Naive B cell (primary cell): Measurements from ENCODE around the gene IL7R. TPM values are rescaled to one million over a fixed set of nuclear protein-coding genes. Genes with fewer than 3 reads are reported as not detected.

Experiments
- ATAC-seq, 2 donors: fragments of 150-1000 bp; cut with Tn5 transposase; 2 replicates each; pipeline ENCODE4 v1.10.0; 2021; ENCODE audit warnings: low read depth in 2 of 2, mild to moderate bottlenecking in 2 of 2, moderate library complexity in 2 of 2
- DNase-seq: peaks from one replicate; pipeline ENCODE4 v3.0.0; 2022
- H3K27ac Mint-ChIP-seq, 6 donors: one replicate each; pipeline ENCODE4 v1.8.0; 2020 to 2022; ENCODE audit warnings: mild to moderate bottlenecking in 6 of 6, mixed read lengths in 6 of 6, moderate library complexity in 5 of 6, inconsistent platforms in 2 of 6
- H3K27me3 Mint-ChIP-seq, 3 donors: one replicate each; pipeline ENCODE4 v1.8.0; 2021 to 2022; ENCODE audit warnings: mixed read lengths in 3 of 3, mild to moderate bottlenecking in 1 of 3
- H3K36me3 Mint-ChIP-seq, 2 donors: one replicate each; pipeline ENCODE4 v1.8.0; 2020 to 2022; ENCODE audit warnings: mixed read lengths in 2 of 2, inconsistent platforms in 1 of 2, mild to moderate bottlenecking in 1 of 2
- H3K4me1 Mint-ChIP-seq, 3 donors: one replicate each; pipeline ENCODE4 v1.8.0; 2020 to 2022; ENCODE audit warnings: mixed read lengths in 3 of 3, inconsistent platforms in 1 of 3, mild to moderate bottlenecking in 1 of 3, moderate library complexity in 1 of 3
- H3K4me3 Mint-ChIP-seq, 8 donors: one replicate each; pipeline ENCODE4 v1.8.0; 2020 to 2022; ENCODE audit warnings: mild to moderate bottlenecking in 8 of 8, mixed read lengths in 8 of 8, moderate library complexity in 8 of 8, inconsistent platforms in 2 of 8
- H3K9me3 Mint-ChIP-seq, 7 donors: one replicate each; pipeline ENCODE4 v1.8.0; 2020 to 2022; ENCODE audit warnings: mixed read lengths in 7 of 7, mild to moderate bottlenecking in 5 of 7, inconsistent platforms in 2 of 7, moderate library complexity in 1 of 7
- polyA plus RNA-seq, 6 donors: library from polyadenylated mRNA; unstranded; fragments of 300-500 nt; fragmentation: Illumina TruSeq; gene quantifications; one replicate each; pipeline ENCODE4 v1.2.3, GENCODE V29; 2021; ENCODE audit warnings: low read depth in 6 of 6

IL7R gene
- polyA plus RNA-seq, 6 donors from 2014 or later: 0.37 to 5.2 (median 2.2) TPM

- no peaks in the 10 kb centered on the region for H3K36me3 Mint-ChIP-seq
- no peaks in the 10 kb centered on the region for H3K27me3 Mint-ChIP-seq
- H3K4me1 Mint-ChIP-seq: peaks cover 10 to 24% (median 14%) of the 10 kb centered on the region in 3 donors
- H3K9me3 Mint-ChIP-seq: peaks cover 0 to 5% (median 2%) of the 10 kb centered on the region in 7 donors
- H3K4me3 Mint-ChIP-seq: peak overlapping the region in 1 of 8 donors; percentile 10
- peak overlapping the region in 1 of 6 donors; percentile 58 for H3K27ac Mint-ChIP-seq
- ATAC-seq: no peak
- DNase-seq: no peak
Measured at GRCh38 chr5:35867998-35868397, 11.3 kb downstream of the IL7R start.

DNA sequence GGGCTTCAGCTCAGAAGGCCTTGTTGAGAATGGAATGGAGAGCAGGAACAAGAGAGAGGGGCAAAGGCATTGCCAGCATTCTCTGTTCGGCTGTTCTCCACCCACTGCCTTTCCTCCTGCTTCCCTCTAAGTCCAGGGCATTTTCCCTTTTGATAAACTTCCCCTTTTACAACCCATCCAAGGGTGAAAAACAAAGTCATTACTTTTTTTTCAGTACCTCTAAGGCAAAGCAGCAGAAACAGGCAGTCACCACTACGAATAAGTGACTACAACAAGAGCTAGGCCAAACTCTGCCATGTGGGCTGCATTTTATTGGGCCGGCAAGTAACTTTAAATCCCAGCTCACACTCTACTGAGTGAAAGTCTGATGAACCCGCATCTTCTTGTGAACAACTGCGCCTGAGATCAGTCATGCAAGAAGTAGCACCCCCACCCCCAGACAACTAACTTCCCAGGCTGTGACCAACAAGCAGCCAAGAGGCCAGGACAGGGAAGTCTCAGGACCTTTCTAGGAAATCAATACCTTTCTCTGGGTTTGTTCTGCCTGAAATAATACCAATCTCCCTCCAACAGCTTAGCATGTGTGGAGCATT is 13.1 kb downstream of the IL7R start:
- ATAC-seq (peak; percentile 67 to 85), DNase-seq (peak; percentile 25)
- Mint-ChIP-seq H3K9me3 (peaks cover 0 to 5% (median 2%) of the 10 kb centered on the region in 7 donors), H3K27ac (peak overlapping the region in 2 of 6 donors; percentile 49 to 76), H3K27me3 (no peaks in the 10 kb centered on the region), H3K4me3 (peak overlapping the region in 2 of 8 donors; percentile 29 to 53), H3K4me1 (peaks cover 10 to 19% (median 14%) of the 10 kb centered on the region in 3 donors), H3K36me3 (no peaks in the 10 kb centered on the region)

DNA sequence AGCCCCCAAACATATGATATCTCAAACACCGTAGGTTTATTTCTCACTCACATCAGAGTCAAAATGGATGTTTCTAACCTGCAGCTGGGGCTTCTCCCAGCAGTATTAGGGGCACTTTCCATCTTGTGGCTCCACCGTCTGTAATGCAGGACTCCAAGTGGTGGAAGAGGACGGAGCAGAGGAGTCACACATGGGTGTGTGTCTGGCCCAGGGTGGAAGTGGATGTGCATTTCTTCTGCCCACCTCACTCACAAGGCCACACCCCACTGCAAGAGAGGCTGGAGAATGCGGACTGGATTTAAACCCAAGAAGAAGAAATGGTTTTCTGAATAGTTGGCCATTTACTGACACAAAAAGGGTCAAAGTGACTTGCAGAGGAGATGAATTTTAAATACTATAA is 13.9 kb downstream of the IL7R start:
- Mint-ChIP-seq H3K4me1 (peaks cover 10 to 19% (median 14%) of the 10 kb centered on the region in 3 donors), H3K27ac (no peak overlapping the region)

GRCh38 chr5:35876454-35876853 is 19.8 kb downstream of the IL7R start:
- Mint-ChIP-seq H3K4me1 (peaks cover 11 to 13% (median 13%) of the 10 kb centered on the region in 3 donors), H3K36me3 (no peaks in the 10 kb centered on the region), H3K9me3 (peaks cover 0 to 2% (median 0%) of the 10 kb centered on the region in 7 donors), H3K4me3 (no peak overlapping the region), H3K27ac (no peak overlapping the region), H3K27me3 (no peaks in the 10 kb centered on the region)
- DNase-seq: no peak
- no peak for ATAC-seq

More for the DNA sequence above, 13.9 kb downstream of the IL7R start:
- ATAC-seq (no peak), DNase-seq (no peak)
- H3K4me3 Mint-ChIP-seq: no peak overlapping the region
- H3K27me3 Mint-ChIP-seq: no peaks in the 10 kb centered on the region
- no peaks in the 10 kb centered on the region for H3K9me3 Mint-ChIP-seq
- no peaks in the 10 kb centered on the region for H3K36me3 Mint-ChIP-seq

DNA sequence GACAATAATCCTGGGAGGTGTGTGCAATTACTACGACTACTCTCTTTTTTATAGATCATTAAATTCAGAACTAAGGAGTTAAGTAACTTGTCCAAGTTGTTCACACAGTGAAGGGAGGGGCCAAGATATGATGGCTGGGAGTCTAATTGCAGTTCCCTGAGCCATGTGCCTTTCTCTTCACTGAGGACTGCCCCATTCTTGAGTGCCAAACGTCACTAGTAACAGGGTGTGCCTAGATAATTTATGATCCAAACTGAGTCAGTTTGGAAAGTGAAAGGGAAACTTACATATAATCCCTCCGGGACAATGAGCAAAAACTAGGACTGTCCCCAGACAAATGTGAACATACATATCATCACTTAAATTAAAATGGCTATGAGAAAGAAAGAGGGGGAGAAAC is 20.2 kb downstream of the IL7R start:
- H3K9me3 Mint-ChIP-seq: peaks cover 0 to 2% (median 0%) of the 10 kb centered on the region in 7 donors
- H3K27ac Mint-ChIP-seq: no peak overlapping the region
- no peaks in the 10 kb centered on the region for H3K36me3 Mint-ChIP-seq
- no peaks in the 10 kb centered on the region for H3K27me3 Mint-ChIP-seq
- DNase-seq (no peak), ATAC-seq (no peak)
- peaks cover 11 to 13% (median 13%) of the 10 kb centered on the region in 3 donors for H3K4me1 Mint-ChIP-seq
- no peak overlapping the region for H3K4me3 Mint-ChIP-seq

DNA sequence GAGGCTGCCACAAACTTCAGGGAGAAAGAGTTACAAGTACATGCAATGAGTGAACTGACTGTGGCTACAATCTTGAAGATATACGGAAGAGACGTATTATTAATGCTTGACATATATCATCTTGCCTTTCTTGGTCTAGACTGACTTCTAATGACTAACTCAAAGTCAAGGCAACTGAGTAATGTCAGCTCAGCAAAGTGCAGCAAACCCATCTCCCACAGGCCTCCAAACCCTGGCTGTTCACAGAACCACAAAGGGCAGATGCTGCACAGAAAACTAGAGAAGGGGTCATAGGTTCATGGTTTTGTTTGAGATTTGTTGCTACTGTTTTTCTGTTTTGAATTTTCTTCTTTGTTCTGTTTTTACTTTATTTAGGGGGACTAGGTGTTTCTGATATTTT is 21.0 kb downstream of the IL7R start:
- Mint-ChIP-seq H3K9me3 (peaks cover 0 to 2% (median 0%) of the 10 kb centered on the region in 7 donors), H3K27me3 (no peaks in the 10 kb centered on the region), H3K36me3 (no peaks in the 10 kb centered on the region), H3K27ac (peak overlapping the region in 1 of 6 donors; percentile 6), H3K4me1 (peaks cover 11 to 13% (median 13%) of the 10 kb centered on the region in 3 donors), H3K4me3 (no peak overlapping the region)
- ATAC-seq (no peak), DNase-seq (no peak)

GRCh38 chr5:35878079-35878478 is 21.4 kb downstream of the IL7R start:
- no peaks in the 10 kb centered on the region for H3K36me3 Mint-ChIP-seq
- peaks cover 0 to 2% (median 0%) of the 10 kb centered on the region in 7 donors for H3K9me3 Mint-ChIP-seq
- no peak for DNase-seq

GRCh38 chr5:35879096-35879495 is 22.4 kb downstream of the IL7R start:
- no peak for ATAC-seq
- DNase-seq: no peak
- Mint-ChIP-seq H3K27ac (no peak overlapping the region), H3K4me1 (peaks cover 12 to 24% (median 19%) of the 10 kb centered on the region in 3 donors), H3K9me3 (peaks cover 0 to 2% (median 0%) of the 10 kb centered on the region in 7 donors), H3K27me3 (peaks cover 0 to 5% (median 0%) of the 10 kb centered on the region in 3 donors), H3K4me3 (no peak overlapping the region), H3K36me3 (no peaks in the 10 kb centered on the region)

More at GRCh38 chr5:35878079-35878478, 21.4 kb downstream of the IL7R start:
- no peak overlapping the region for H3K4me3 Mint-ChIP-seq
- H3K4me1 Mint-ChIP-seq: peaks cover 11 to 14% (median 13%) of the 10 kb centered on the region in 3 donors
- ATAC-seq: no peak
- H3K27ac Mint-ChIP-seq: peak overlapping the region in 1 of 6 donors; percentile 6
- no peaks in the 10 kb centered on the region for H3K27me3 Mint-ChIP-seq

DNA sequence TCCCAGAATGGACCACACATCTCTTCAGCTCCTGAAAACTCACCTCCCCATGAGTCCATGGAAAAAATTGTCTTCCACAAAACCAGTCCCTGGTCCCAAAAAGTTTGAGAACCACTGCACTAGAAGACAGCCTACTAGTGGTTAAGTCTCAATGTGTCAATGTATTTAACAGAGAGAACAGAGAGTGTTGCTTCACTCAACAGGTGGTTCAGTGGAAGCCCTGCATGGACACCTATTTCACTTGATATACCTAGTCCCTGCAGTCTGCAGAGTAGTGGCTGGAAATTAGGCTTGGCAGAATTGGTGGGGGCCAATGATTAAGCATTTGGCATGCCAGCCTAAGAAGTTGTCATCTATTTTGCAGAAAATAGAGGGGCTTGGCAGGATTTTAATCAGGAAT is 23.0 kb downstream of the IL7R start:
- Mint-ChIP-seq H3K27me3 (peaks cover 0 to 6% (median 0%) of the 10 kb centered on the region in 3 donors), H3K36me3 (no peaks in the 10 kb centered on the region), H3K4me3 (no peak overlapping the region), H3K4me1 (peaks cover 15 to 28% (median 22%) of the 10 kb centered on the region in 3 donors), H3K27ac (no peak overlapping the region), H3K9me3 (peaks cover 0 to 2% (median 0%) of the 10 kb centered on the region in 7 donors)
- ATAC-seq: no peak
- no peak for DNase-seq

GRCh38 chr5:35880156-35880555 is 23.5 kb downstream of the IL7R start:
- Mint-ChIP-seq H3K27me3 (peaks cover 0 to 6% (median 0%) of the 10 kb centered on the region in 3 donors), H3K4me1 (peaks cover 15 to 28% (median 22%) of the 10 kb centered on the region in 3 donors), H3K9me3 (peaks cover 0 to 2% (median 0%) of the 10 kb centered on the region in 7 donors), H3K27ac (no peak overlapping the region), H3K4me3 (no peak overlapping the region), H3K36me3 (no peaks in the 10 kb centered on the region)
- no peak for ATAC-seq
- DNase-seq: no peak

DNA sequence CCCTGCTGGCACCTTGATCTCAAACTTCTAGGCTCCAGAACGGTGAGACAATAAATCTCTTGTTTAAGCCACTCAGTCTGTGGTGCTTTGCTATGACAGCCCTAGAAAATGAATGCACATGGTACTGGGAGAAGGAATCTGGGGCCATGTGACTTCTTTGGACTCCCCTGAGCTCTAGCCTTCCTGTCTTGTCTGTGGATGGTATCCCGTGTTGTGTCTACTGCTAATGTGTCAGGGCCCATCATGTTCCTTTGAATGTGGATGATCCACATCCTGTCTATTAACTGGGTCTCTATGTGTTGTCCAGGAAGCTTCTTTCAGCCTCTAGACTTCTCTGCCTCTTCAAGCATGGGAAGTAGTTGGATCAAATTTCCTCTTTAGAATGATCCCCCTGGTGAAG is 25.1 kb downstream of the IL7R start:
- no peak overlapping the region for H3K4me3 Mint-ChIP-seq

GRCh38 chr5:35884191-35884769 is 27.6 kb downstream of the IL7R start:
- Mint-ChIP-seq H3K27ac (no peak overlapping the region), H3K36me3 (no peaks in the 10 kb centered on the region), H3K4me3 (no peak overlapping the region), H3K27me3 (peaks cover 0 to 6% (median 0%) of the 10 kb centered on the region in 3 donors), H3K4me1 (peaks cover 7 to 15% (median 13%) of the 10 kb centered on the region in 3 donors), H3K9me3 (peaks cover 0 to 2% (median 0%) of the 10 kb centered on the region in 7 donors)
- DNase-seq: no peak
- peak; percentile 61 to 68 for ATAC-seq

More for the DNA sequence above, 25.1 kb downstream of the IL7R start:
- Mint-ChIP-seq H3K27me3 (peaks cover 0 to 6% (median 0%) of the 10 kb centered on the region in 3 donors), H3K9me3 (peaks cover 0 to 2% (median 0%) of the 10 kb centered on the region in 7 donors), H3K4me1 (peaks cover 11 to 21% (median 16%) of the 10 kb centered on the region in 3 donors), H3K27ac (no peak overlapping the region), H3K36me3 (no peaks in the 10 kb centered on the region)
- ATAC-seq (no peak), DNase-seq (no peak)

- Mint-ChIP-seq H3K27me3 (peaks cover 0 to 6% (median 0%) of the 10 kb centered on the region in 3 donors), H3K4me1 (peaks cover 7 to 15% (median 13%) of the 10 kb centered on the region in 3 donors), H3K4me3 (no peak overlapping the region), H3K36me3 (no peaks in the 10 kb centered on the region), H3K27ac (no peak overlapping the region), H3K9me3 (peaks cover 0 to 2% (median 0%) of the 10 kb centered on the region in 7 donors)
- DNase-seq: no peak
- ATAC-seq: no peak
Measured at GRCh38 chr5:35884773-35885172, 28.1 kb downstream of the IL7R start.

DNA sequence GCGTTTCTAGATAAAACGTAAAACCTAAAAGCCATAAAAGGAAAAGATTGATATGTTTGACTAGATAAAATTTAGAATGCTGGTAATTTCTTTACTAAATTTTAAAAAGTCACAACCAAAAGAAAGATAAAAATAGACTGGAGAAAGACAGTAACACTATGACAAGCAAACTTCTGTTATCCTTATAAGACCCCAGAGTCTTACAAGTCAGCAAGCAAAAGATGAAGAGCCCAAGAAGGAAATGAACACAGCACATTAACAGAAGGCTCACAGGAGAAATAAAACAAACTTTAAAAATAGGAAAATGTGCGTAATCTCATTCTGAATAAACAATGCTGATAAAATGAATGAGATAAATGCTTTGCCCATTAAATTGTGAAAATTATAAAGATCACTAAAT is 29.7 kb downstream of the IL7R start:
- Mint-ChIP-seq H3K27me3 (peaks cover 0 to 6% (median 0%) of the 10 kb centered on the region in 3 donors), H3K4me1 (peaks cover 5 to 15% (median 9%) of the 10 kb centered on the region in 3 donors), H3K4me3 (no peak overlapping the region), H3K9me3 (no peaks in the 10 kb centered on the region), H3K36me3 (no peaks in the 10 kb centered on the region), H3K27ac (no peak overlapping the region)
- no peak for DNase-seq
- ATAC-seq: no peak
